ENCODE data around the gene BICRA. TPM values are rescaled to one million over a fixed set of nuclear protein-coding genes. Genes with fewer than 3 reads are reported as not detected.

BICRA gene
- total and polyA plus RNA-seq, 9 of the 15 experiments (the other 6 are each of a cell fraction or from before 2014, with no cell fraction given): 0.01 to 8.8 (median 1.2) TPM

GRCh38 chr19:47670736-47671135, 61.8 kb downstream of the BICRA start:
- H2AFZ ChIP-seq (ENCODE audit: low read depth, low read length): no peak overlapping the region
- intact Hi-C loops (cut with micrococcal nuclease): no loop called here
- H3K9me3 ChIP-seq (replicated peaks; ENCODE audit: control insufficient read depth, insufficient read depth, low read depth, low read length): no peaks in the 10 kb centered on the region
- peaks cover 15% of the 10 kb centered on the region; the same call in 1 of the 3 replicates for H3K36me3 ChIP-seq (ENCODE audit: control insufficient read depth, insufficient read depth, low read length)
- H3K79me2 ChIP-seq (ENCODE audit: control insufficient read depth, insufficient read depth, low read length): no peaks in the 10 kb centered on the region; the same call in 2 of the 3 replicates
- ATAC-seq (no peak), FAIRE-seq (no peak), DNase-seq (ENCODE audit: extremely low read depth in 1 of 4, low spot score in 3 of 4) (no peak)
- H3K9me1 ChIP-seq (ENCODE audit: control insufficient read depth, insufficient read depth, low read length): peaks cover 4% of the 10 kb centered on the region
- no TSS peak for BruUV-seq (replicated peaks)
- ChIA-PET CTCF (ENCODE audit: low intra/inter-chr PET ratio) (interaction anchor here (0.6 kb wide), 1 partner anchor 25 kb away, joined by 3 read pairs; no protein-coding TSS in a partner anchor), POLR2A (no interaction called here)
- H3K4me1 ChIP-seq (replicated peaks in 1 of 2; ENCODE audit: control insufficient read depth in 2 of 2, insufficient read depth in 2 of 2, low read length in 2 of 2): peaks cover 0 to 6% of the 10 kb centered on the region in 2 experiments; a peak in 2 of 5 replicates
- H3K27ac ChIP-seq (ENCODE audit: extremely low read depth, low read depth, low read length): no peak overlapping the region
- peaks cover 4% of the 10 kb centered on the region; the same call in 1 of the 2 replicates for H4K20me1 ChIP-seq (replicated peaks; ENCODE audit: control insufficient read depth, insufficient read depth, low read length)
- no peak overlapping the region for H3K4me3 ChIP-seq
- no peak overlapping the region for H3K9ac ChIP-seq (ENCODE audit: insufficient read depth in 1 of 2, low read depth in 2 of 2, low read length in 2 of 2)
- in situ Hi-C loops (cut with MboI): no loop called here
- no peak overlapping the region for H3K4me2 ChIP-seq (ENCODE audit: insufficient read depth, low read length)
- no peak for TF ChIP-seq POLR3A (IDR thresholded peaks at IDR 0.05; ENCODE audit: borderline replicate concordance, extremely low read depth, insufficient read depth, insufficient read length)
- TF ChIP-seq HNRNPUL1 (IDR thresholded peaks at IDR 0.05; ENCODE audit: low read length): no peak
- TF ChIP-seq FOXK2 (conservative IDR thresholded peaks at IDR 0.05 in 1 of 2, IDR thresholded peaks at IDR 0.05 in 1 of 2; ENCODE audit: low read depth in 2 of 2): no peak
- no peak for TF ChIP-seq TCF7 (IDR thresholded peaks at IDR 0.05; ENCODE audit: borderline replicate concordance)
- 92% methylated on average over 7 of the region's 8 CpGs for WGBS (ENCODE audit: insufficient coverage, low coverage, missing lambda C conversion rate)
- no peaks in the 10 kb centered on the region for H3K27me3 ChIP-seq (ENCODE audit: control insufficient read depth in 2 of 2, insufficient read depth in 2 of 2, low read length in 2 of 2)

- peaks cover 4% of the 10 kb centered on the region for H3K9me1 ChIP-seq (ENCODE audit: control insufficient read depth, insufficient read depth, low read length)
- H3K9me3 ChIP-seq (replicated peaks; ENCODE audit: control insufficient read depth, insufficient read depth, low read depth, low read length): no peaks in the 10 kb centered on the region
- no peak overlapping the region for H3K4me2 ChIP-seq (ENCODE audit: insufficient read depth, low read length)
- no peak overlapping the region for H2AFZ ChIP-seq (ENCODE audit: low read depth, low read length)
- BruUV-seq (replicated peaks): no TSS peak
- CTCF ChIA-PET (ENCODE audit: low intra/inter-chr PET ratio): no interaction called here
- WGBS (ENCODE audit: insufficient coverage, low coverage, missing lambda C conversion rate): 29% methylated on average over 1 of the region's 2 CpGs
- in situ Hi-C loops (cut with MboI) (no loop called here), intact Hi-C loops (cut with micrococcal nuclease) (no loop called here)
- ATAC-seq (no peak), FAIRE-seq (no peak), DNase-seq (ENCODE audit: extremely low read depth in 1 of 4, low spot score in 3 of 4) (no peak)
- no peak overlapping the region for H3K27ac ChIP-seq (ENCODE audit: extremely low read depth, low read depth, low read length)
- H3K4me1 ChIP-seq (replicated peaks in 1 of 2; ENCODE audit: control insufficient read depth in 2 of 2, insufficient read depth in 2 of 2, low read length in 2 of 2): peaks cover 0 to 9% of the 10 kb centered on the region in 2 experiments; a peak in 2 of 5 replicates
- TF ChIP-seq KAT8 (IDR thresholded peaks at IDR 0.05; ENCODE audit: low read depth) (no peak), HDAC2 (IDR thresholded peaks at IDR 0.05) (no peak), KDM1A (IDR thresholded peaks at IDR 0.05) (no peak), RBM39 (optimal IDR thresholded peaks at IDR 0.05; ENCODE audit: low read depth, low read length) (no peak), ZFP1 (CRISPR knock-in tag; IDR thresholded peaks at IDR 0.05) (no peak), SNIP1 (IDR thresholded peaks at IDR 0.05; ENCODE audit: low read depth) (no peak), ZNF584 (CRISPR knock-in tag; IDR thresholded peaks at IDR 0.05; ENCODE audit: low read depth) (no peak), ZNF280B (CRISPR knock-in tag; IDR thresholded peaks at IDR 0.05) (no peak), FOXA3 (CRISPR knock-in tag; conservative IDR thresholded peaks at IDR 0.05 in 1 of 2, IDR thresholded peaks at IDR 0.05 in 1 of 2) (no peak)
- H3K36me3 ChIP-seq (ENCODE audit: control insufficient read depth, insufficient read depth, low read length): peaks cover 15% of the 10 kb centered on the region; the same call in 1 of the 3 replicates
- POLR2A ChIA-PET: interaction anchor here (0.7 kb wide), 1 partner anchor 149 kb away, joined by 3 read pairs; no protein-coding TSS in a partner anchor
- H3K79me2 ChIP-seq (ENCODE audit: control insufficient read depth, insufficient read depth, low read length): no peaks in the 10 kb centered on the region; the same call in 2 of the 3 replicates
- H3K9ac ChIP-seq (ENCODE audit: insufficient read depth in 1 of 2, low read depth in 2 of 2, low read length in 2 of 2): no peak overlapping the region
- no peaks in the 10 kb centered on the region for H3K27me3 ChIP-seq (ENCODE audit: control insufficient read depth in 2 of 2, insufficient read depth in 2 of 2, low read length in 2 of 2)
- H4K20me1 ChIP-seq (replicated peaks; ENCODE audit: control insufficient read depth, insufficient read depth, low read length): peaks cover 4% of the 10 kb centered on the region; the same call in 1 of the 2 replicates
- no peak overlapping the region for H3K4me3 ChIP-seq
Measured at GRCh38 chr19:47671499-47671898, 62.6 kb downstream of the BICRA start.

Measured in K562 (cell line).